ENCODE measurements around the gene ELAVL2.

The ELAVL2 gene

GRCh38 chr9:23826120-23826629, at the start of gene ELAVL2:
TSS of gene ELAVL2 (minus strand) at chr9:23826240. CDS start at chr9:23762234, 64,006 bp downstream.
- DNase-seq (ENCODE audit: extremely low read depth, low read depth): peak; percentile 87
- no peak for TF ChIP-seq CTCF (IDR thresholded peaks at IDR 0.05; ENCODE audit: low read depth, low read length)

GRCh38 chr9:23858234-23858633, 32.2 kb upstream of the ELAVL2 start:
- no peak for TF ChIP-seq CTCF (IDR thresholded peaks at IDR 0.05; ENCODE audit: low read depth, low read length)
- no peak for DNase-seq (ENCODE audit: extremely low read depth, low read depth)

GRCh38 chr9:23855873-23856604, 30.0 kb upstream of the ELAVL2 start:
- no peak for TF ChIP-seq CTCF (IDR thresholded peaks at IDR 0.05; ENCODE audit: low read depth, low read length)

GRCh38 chr9:23850690-23851629, 24.9 kb upstream of the ELAVL2 start:
- DNase-seq (ENCODE audit: extremely low read depth, low read depth): no peak
- no peak for TF ChIP-seq CTCF (IDR thresholded peaks at IDR 0.05; ENCODE audit: low read depth, low read length)

More at GRCh38 chr9:23855873-23856604, 30.0 kb upstream of the ELAVL2 start:
- no peak for DNase-seq (ENCODE audit: extremely low read depth, low read depth)

GRCh38 chr9:23850242-23850689, 24.2 kb upstream of the ELAVL2 start:
- DNase-seq (ENCODE audit: extremely low read depth, low read depth): no peak

GRCh38 chr9:23849379-23850035, 23.5 kb upstream of the ELAVL2 start:
- DNase-seq (ENCODE audit: extremely low read depth, low read depth): no peak

More at GRCh38 chr9:23850242-23850689, 24.2 kb upstream of the ELAVL2 start:
- no peak for TF ChIP-seq CTCF (IDR thresholded peaks at IDR 0.05; ENCODE audit: low read depth, low read length)

More at GRCh38 chr9:23849379-23850035, 23.5 kb upstream of the ELAVL2 start:
- no peak for TF ChIP-seq CTCF (IDR thresholded peaks at IDR 0.05; ENCODE audit: low read depth, low read length)
